Measurements from ENCODE around the gene CSNK1G3. TPM values are rescaled to one million over a fixed set of nuclear protein-coding genes. Genes with fewer than 3 reads are reported as not detected.
"Not testable (repeated sequence)": the region's sequence is repeated elsewhere in the genome, so short reads cannot be mapped to it uniquely, and the experiment has no call there.

CSNK1G3 gene
- total RNA-seq, 1 donor from 2014 or later = 82.7 TPM

GRCh38 chr5:123617561-123617960, 105.6 kb downstream of the CSNK1G3 start:
- intact Hi-C loops (cut with micrococcal nuclease) = no loop called here
- ChIA-PET POLR2A (no interaction called here), CTCF (no interaction called here)
- Mint-ChIP-seq H3K4me3 (no peak overlapping the region), H3K9me3 (no peaks in the 10 kb centered on the region), H3K36me3 (ENCODE audit: low read depth) (peaks cover 44% of the 10 kb centered on the region), H3K4me1 (no peaks in the 10 kb centered on the region), H3K27me3 (no peaks in the 10 kb centered on the region), H3K27ac (no peak overlapping the region)
- TF ChIP-seq, protein P1, sequence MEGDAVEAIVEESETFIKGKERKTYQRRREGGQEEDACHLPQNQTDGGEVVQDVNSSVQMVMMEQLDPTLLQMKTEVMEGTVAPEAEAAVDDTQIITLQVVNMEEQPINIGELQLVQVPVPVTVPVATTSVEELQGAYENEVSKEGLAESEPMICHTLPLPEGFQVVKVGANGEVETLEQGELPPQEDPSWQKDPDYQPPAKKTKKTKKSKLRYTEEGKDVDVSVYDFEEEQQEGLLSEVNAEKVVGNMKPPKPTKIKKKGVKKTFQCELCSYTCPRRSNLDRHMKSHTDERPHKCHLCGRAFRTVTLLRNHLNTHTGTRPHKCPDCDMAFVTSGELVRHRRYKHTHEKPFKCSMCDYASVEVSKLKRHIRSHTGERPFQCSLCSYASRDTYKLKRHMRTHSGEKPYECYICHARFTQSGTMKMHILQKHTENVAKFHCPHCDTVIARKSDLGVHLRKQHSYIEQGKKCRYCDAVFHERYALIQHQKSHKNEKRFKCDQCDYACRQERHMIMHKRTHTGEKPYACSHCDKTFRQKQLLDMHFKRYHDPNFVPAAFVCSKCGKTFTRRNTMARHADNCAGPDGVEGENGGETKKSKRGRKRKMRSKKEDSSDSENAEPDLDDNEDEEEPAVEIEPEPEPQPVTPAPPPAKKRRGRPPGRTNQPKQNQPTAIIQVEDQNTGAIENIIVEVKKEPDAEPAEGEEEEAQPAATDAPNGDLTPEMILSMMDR (IDR thresholded peaks at IDR 0.05) = no peak
- DNase-seq (no peak), ATAC-seq (ENCODE audit: low read depth) (no peak)

DNA sequence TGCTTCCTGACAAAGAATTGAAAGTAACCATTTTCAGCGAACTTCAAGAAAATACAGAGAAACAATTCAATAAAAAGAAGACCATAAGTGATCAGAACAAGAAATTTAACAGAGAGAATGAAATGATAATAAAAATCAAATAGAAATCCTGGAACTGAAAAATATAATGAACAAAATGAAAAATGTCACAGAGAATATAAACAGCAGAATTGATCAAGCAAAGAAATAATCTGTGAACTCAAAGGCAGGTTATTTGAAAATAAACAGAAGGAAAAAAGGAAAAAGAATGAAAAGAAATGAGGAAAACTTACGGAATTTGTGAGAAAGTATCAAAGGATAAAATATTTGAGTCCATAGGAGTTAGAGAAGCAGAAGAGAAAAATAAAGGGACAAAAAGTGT, 114.1 kb downstream of the CSNK1G3 start:
- Mint-ChIP-seq H3K9me3 (peaks cover 42% of the 10 kb centered on the region), H3K4me1 (no peaks in the 10 kb centered on the region), H3K27me3 (peaks cover 5% of the 10 kb centered on the region), H3K4me3 (no peak overlapping the region), H3K27ac (no peak overlapping the region), H3K36me3 (ENCODE audit: low read depth) (peaks cover 7% of the 10 kb centered on the region)
- no peak for DNase-seq
- TF ChIP-seq, protein P1 (IDR thresholded peaks at IDR 0.05) = no peak
- no peak for ATAC-seq (ENCODE audit: low read depth)
- POLR2A ChIA-PET = no interaction called here
- intact Hi-C loops (cut with micrococcal nuclease) = no loop called here
- CTCF ChIA-PET = no interaction called here

DNA sequence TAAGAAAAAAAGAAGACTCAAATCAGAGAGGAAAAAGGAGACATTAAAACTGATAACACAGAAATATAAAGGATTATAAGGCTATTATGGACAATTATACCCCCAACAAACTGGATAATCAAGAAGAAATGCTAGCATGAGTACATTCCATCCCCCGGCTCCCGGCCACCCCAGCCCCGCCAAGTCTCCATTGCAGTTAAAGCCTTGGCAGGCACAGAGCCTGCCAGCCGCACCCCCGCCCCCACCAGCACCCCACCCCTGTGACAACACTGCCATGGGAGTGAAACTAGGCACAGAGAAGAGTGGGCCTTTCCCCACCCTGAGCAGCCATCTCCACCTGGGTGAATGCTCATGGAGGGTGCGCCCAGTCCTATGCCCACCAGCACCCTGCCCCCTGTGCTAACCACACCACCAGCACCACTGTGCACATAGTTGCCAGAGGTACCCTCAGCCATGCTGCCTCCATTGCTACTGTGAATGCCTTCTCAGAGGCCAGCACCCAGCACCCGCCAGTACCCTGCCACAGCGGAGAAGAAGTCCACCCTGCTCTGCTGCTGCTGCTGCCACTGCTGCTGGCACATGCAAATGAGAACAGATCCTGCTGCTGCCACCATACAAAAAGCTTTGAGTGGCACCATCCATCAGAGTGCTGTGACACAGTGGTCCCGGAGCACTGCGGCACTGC, 117.0 kb downstream of the CSNK1G3 start:
- intact Hi-C loops (cut with micrococcal nuclease) = no loop called here
- peaks cover 47% of the 10 kb centered on the region for H3K9me3 Mint-ChIP-seq
- peaks cover 7% of the 10 kb centered on the region for H3K36me3 Mint-ChIP-seq (ENCODE audit: low read depth)
- ChIA-PET POLR2A (no interaction called here), CTCF (no interaction called here)
- DNase-seq = no peak
- ATAC-seq (ENCODE audit: low read depth) = no peak
- H3K27ac Mint-ChIP-seq = no peak overlapping the region
- TF ChIP-seq, protein P1 (IDR thresholded peaks at IDR 0.05) = no peak
- H3K4me3 Mint-ChIP-seq = no peak overlapping the region
- H3K27me3 Mint-ChIP-seq = peaks cover 13% of the 10 kb centered on the region
- no peaks in the 10 kb centered on the region for H3K4me1 Mint-ChIP-seq

DNA sequence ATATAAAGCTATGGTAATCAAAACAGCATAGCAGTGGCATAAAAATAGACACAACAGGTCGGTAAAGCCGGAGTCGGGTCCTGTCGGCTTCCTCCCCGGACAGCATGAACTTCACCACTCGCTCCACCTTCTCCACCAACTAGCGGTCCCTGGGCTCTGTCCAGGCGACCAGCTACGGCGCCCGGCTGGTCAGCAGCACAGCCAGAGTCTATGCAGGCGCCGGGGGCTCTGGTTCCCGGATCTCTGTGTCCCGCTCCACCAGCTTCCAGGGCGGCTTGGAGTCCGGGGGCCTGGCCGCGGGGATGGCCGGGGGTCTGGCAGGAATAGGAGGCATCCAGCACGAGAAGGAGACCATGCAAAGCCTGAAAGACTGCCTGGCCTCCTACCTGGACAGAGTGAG, 124.0 kb downstream of the CSNK1G3 start:
- Mint-ChIP-seq H3K4me3 (no peak overlapping the region), H3K27ac (no peak overlapping the region), H3K36me3 (ENCODE audit: low read depth) (no peaks in the 10 kb centered on the region), H3K27me3 (peaks cover 8% of the 10 kb centered on the region), H3K4me1 (no peaks in the 10 kb centered on the region), H3K9me3 (peaks cover 10% of the 10 kb centered on the region)
- intact Hi-C loops (cut with micrococcal nuclease) = no loop called here
- POLR2A ChIA-PET = no interaction called here
- no peak for ATAC-seq (ENCODE audit: low read depth)
- CTCF ChIA-PET = no interaction called here
- TF ChIP-seq, protein P1 (IDR thresholded peaks at IDR 0.05) = no peak
- no peak for DNase-seq

DNA sequence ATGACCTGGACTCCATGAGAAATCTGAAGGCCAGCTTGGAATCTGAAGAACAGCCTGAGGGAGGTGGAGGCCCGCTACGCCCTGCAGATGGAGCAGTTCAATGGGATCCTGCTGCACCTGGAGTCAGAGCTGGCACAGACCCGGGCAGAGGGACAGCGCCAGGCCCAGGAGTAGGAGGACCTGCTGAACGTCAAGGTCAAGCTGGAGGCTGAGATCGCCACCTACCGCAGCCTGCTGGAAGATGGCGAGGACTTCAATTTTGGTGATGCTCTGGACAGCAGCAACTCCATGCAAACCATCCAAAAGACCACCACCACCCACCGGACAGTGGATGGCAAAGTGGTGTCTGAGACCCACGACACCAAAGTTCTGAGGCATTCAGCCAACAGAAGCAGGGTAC, 125.1 kb downstream of the CSNK1G3 start:
- H3K4me3 Mint-ChIP-seq; POLR2A ChIA-PET; intact Hi-C loops (cut with micrococcal nuclease); CTCF ChIA-PET; DNase-seq; H3K4me1 Mint-ChIP-seq; H3K36me3 Mint-ChIP-seq (ENCODE audit: low read depth); H3K27ac Mint-ChIP-seq; H3K27me3 Mint-ChIP-seq; ATAC-seq (ENCODE audit: low read depth); H3K9me3 Mint-ChIP-seq: not testable (repeated sequence)

DNA sequence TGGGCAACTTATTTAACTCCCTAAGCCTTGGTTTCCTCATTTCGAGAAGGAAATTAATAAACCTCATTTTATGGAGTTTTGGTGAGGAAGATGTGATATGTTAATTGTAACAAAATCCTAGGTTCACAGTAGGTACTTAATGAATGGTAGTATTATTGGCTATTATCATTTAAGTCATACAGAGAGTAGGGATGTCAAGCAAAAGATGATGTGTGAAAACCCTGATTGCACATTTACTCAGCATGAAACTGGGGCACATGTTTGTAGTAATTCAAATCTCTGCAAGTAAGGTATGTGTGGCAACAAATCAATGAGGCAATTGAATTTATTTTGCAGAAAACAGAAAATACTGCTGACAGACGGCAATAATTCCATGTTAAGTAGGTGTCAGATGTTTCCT, 127.3 kb downstream of the CSNK1G3 start:
- Mint-ChIP-seq H3K36me3 (ENCODE audit: low read depth) (no peaks in the 10 kb centered on the region), H3K4me3 (no peak overlapping the region), H3K27me3 (peaks cover 3% of the 10 kb centered on the region), H3K4me1 (no peaks in the 10 kb centered on the region), H3K9me3 (peaks cover 2% of the 10 kb centered on the region), H3K27ac (no peak overlapping the region)
- TF ChIP-seq, protein P1 (IDR thresholded peaks at IDR 0.05) = no peak
- no peak for ATAC-seq (ENCODE audit: low read depth)
- POLR2A ChIA-PET = no interaction called here
- CTCF ChIA-PET = no interaction called here
- no peak for DNase-seq
- intact Hi-C loops (cut with micrococcal nuclease) = no loop called here
